Osteocyte (in vitro differentiated cells): ENCODE results near the gene ASPG. TPM values are rescaled to one million over a fixed set of nuclear protein-coding genes. Genes with fewer than 3 reads are reported as not detected.

Experiments
- DNase-seq: peaks from one replicate; pipeline ENCODE4 v3.0.0; 2021; ENCODE audit warnings: mixed read lengths; ENCODE audit not compliant: unreplicated experiment; ENCODE audit errors: extremely low spot score
- H3K27ac Mint-ChIP-seq: one replicate; pipeline ENCODE4 v1.8.0; 2021; ENCODE audit warnings: mild to moderate bottlenecking, mixed read lengths; ENCODE audit not compliant: unreplicated experiment
- H3K27me3 Mint-ChIP-seq: one replicate; pipeline ENCODE4 v1.8.0; 2021; ENCODE audit warnings: mixed read lengths; ENCODE audit not compliant: unreplicated experiment
- H3K36me3 Mint-ChIP-seq: one replicate; pipeline ENCODE4 v1.8.0; 2021; ENCODE audit warnings: mixed read lengths; ENCODE audit not compliant: unreplicated experiment
- H3K4me1 Mint-ChIP-seq: one replicate; pipeline ENCODE4 v1.8.0; 2021; ENCODE audit warnings: mixed read lengths; ENCODE audit not compliant: unreplicated experiment
- H3K4me3 Mint-ChIP-seq: one replicate; pipeline ENCODE4 v1.8.0; 2021; ENCODE audit warnings: mild to moderate bottlenecking, moderate library complexity, mixed read lengths; ENCODE audit not compliant: unreplicated experiment
- H3K9me3 Mint-ChIP-seq: one replicate; pipeline ENCODE4 v1.8.0; 2021; ENCODE audit warnings: mixed read lengths; ENCODE audit not compliant: unreplicated experiment
- CTCF ChIP-seq: fragments of 200-600 bp; sonication (generic); IDR thresholded peaks from 2 replicates; pipeline ENCODE4 v1.5.0; 2021; ENCODE audit warnings: antibody characterized with exemption, mild to moderate bottlenecking, moderate library complexity
- total RNA-seq: library from RNA; stranded (reverse); gene quantifications from 2 replicates; pipeline ENCODE4 v1.2.1, GENCODE V29; 2021

The ASPG gene
- total RNA-seq, 1 donor from 2014 or later = not detected

GRCh38 chr14:104143521-104144452 lies 58.3 kb downstream of the ASPG start:
- H3K27ac Mint-ChIP-seq = no peak overlapping the region
- no peak overlapping the region for H3K4me3 Mint-ChIP-seq
- DNase-seq = no peak
- H3K36me3 Mint-ChIP-seq = no peaks in the 10 kb centered on the region
- no peaks in the 10 kb centered on the region for H3K27me3 Mint-ChIP-seq
- no peak for TF ChIP-seq CTCF
- no peaks in the 10 kb centered on the region for H3K9me3 Mint-ChIP-seq
- peaks cover 20% of the 10 kb centered on the region for H3K4me1 Mint-ChIP-seq

GRCh38 chr14:104144453-104144790 lies 58.9 kb downstream of the ASPG start:
- Mint-ChIP-seq H3K9me3 (no peaks in the 10 kb centered on the region), H3K4me1 (peaks cover 20% of the 10 kb centered on the region), H3K27me3 (no peaks in the 10 kb centered on the region), H3K4me3 (no peak overlapping the region), H3K36me3 (no peaks in the 10 kb centered on the region), H3K27ac (no peak overlapping the region)
- no peak for TF ChIP-seq CTCF
- no peak for DNase-seq

DNA sequence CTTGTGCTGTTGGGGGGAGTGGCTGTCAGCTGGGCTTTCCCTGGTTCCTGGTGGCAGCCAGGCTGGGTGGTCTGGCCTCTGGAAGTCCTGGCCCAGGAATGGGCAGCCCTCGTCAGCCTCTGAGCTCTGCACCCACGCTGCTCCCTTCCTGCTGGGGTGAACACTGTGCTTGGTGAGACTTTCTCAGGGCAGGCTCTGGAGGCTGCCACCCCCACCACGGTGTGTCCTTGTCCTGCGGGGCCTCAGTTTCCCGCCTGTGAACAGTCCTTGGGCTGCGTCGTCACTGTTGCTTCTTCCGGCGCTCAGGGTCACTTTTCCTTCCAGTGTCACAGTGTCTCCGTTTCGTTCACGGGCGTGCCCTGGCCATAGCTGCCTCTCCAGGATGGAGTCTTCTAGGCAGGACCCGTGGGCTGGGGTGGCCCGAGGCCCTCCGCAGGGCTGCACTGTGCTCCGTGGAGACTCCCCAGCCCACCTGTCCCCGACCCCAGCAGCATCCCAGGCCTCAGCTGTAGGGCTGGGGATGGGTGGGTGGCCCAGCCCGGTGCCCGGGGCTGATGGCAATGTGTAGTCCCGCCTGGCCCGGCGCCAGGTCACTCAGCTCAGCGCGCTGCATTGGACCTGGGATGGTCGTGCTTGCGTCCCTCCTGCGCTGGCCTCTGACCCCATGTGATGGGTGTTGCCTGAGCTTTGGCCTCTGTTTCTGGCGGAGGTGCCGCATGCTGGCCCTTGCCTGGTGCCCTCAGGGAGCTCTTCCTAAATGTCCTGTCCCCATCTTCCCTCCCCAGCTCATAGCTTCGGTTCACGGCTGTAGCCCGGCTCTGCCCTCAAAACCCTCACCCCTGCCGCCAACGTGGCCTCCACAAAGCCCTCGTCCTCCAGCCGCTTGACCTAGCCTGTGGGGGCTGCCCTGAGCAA lies 59.7 kb downstream of the ASPG start:
- Mint-ChIP-seq H3K4me3 (no peak overlapping the region), H3K9me3 (no peaks in the 10 kb centered on the region), H3K27me3 (no peaks in the 10 kb centered on the region), H3K27ac (no peak overlapping the region), H3K4me1 (peaks cover 20% of the 10 kb centered on the region), H3K36me3 (no peaks in the 10 kb centered on the region)
- DNase-seq = no peak
- no peak for TF ChIP-seq CTCF

DNA sequence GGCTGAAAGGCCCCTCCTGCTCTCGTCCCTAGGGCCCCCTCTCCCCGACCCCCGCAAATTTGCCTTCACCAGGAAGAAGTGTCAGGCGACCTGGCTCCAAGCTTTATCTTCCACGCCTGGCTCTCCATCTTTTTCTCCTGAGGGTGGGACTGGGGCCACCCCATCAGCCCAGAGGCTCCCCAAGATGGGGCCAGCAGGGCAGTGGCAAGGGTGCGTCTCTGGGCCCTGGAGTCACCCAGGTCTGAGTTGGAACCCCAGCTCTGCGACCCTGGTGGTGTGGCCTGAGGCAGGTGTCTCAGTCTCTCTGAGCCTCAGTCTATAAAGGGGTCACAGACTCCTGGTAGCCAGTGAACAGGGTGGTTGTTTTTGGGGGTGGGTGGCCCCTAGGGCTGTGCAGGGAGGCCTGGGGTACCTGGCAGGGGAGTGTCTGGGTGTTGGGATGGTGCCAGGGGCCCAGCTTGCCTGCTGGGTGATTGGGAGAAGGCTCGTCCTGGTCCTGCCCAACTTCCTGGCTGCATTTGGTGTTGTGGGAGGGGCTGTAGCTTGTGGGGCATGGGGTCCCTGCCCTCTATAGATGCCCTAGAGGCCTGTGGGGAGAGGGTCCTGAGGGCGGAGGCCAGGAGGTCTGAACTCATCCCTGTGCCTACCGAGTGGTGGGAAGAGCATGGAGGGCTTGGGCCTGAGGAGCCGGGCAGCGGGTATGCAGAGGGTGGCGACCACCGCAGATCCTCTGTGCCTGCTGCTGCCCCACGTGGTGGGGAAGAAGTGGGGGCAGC lies 60.5 kb downstream of the ASPG start:
- Mint-ChIP-seq H3K4me3 (no peak overlapping the region), H3K27ac (no peak overlapping the region), H3K9me3 (no peaks in the 10 kb centered on the region), H3K27me3 (no peaks in the 10 kb centered on the region), H3K36me3 (no peaks in the 10 kb centered on the region), H3K4me1 (peaks cover 25% of the 10 kb centered on the region)
- TF ChIP-seq CTCF = no peak
- DNase-seq = no peak
